ENCODE results near the gene CEBPG.
A peak's percentile ranks its signal among the peaks of the same experiment; 100 is the strongest.

The CEBPG gene

GRCh38 chr19:33366897-33367296, 6.6 kb upstream of the CEBPG start:
- peak in 1 of 2 experiments; percentile 24 for DNase-seq (ENCODE audit: low read depth in 1 of 2, low spot score in 1 of 2)
- no peak for TF ChIP-seq CTCF (IDR thresholded peaks at IDR 0.05; ENCODE audit: insufficient read depth, low read length)
- TF ChIP-seq SPI1 (IDR thresholded peaks at IDR 0.05; ENCODE audit: borderline replicate concordance, low read depth) = peak; percentile 34; the same call in 1 of the 2 replicates
- no peak for TF ChIP-seq POLR2AphosphoS5 (IDR thresholded peaks at IDR 0.05; ENCODE audit: low read depth)
- TF ChIP-seq REST (IDR thresholded peaks at IDR 0.05; ENCODE audit: insufficient replicate concordance, low read depth) = no peak
- Histone ChIP-seq H3K4me3 (replicated peaks; ENCODE audit: insufficient read depth, low read length) (no peak overlapping the region), H3K27me3 (ENCODE audit: insufficient read depth, poor library complexity, severe bottlenecking) (no peaks in the 10 kb centered on the region), H3K27ac (replicated peaks) (no peak overlapping the region)

GRCh38 chr19:33368074-33368864, 5.2 kb upstream of the CEBPG start:
- H3K27me3 ChIP-seq (ENCODE audit: insufficient read depth, poor library complexity, severe bottlenecking) = no peaks in the 10 kb centered on the region
- no peak overlapping the region for H3K4me3 ChIP-seq (replicated peaks; ENCODE audit: insufficient read depth, low read length)
- no peak overlapping the region for H3K27ac ChIP-seq (replicated peaks)
- no peak for DNase-seq (ENCODE audit: low read depth in 1 of 2, low spot score in 1 of 2)
- TF ChIP-seq REST (IDR thresholded peaks at IDR 0.05; ENCODE audit: insufficient replicate concordance, low read depth) = no peak
- no peak for TF ChIP-seq SPI1 (IDR thresholded peaks at IDR 0.05; ENCODE audit: borderline replicate concordance, low read depth)
- TF ChIP-seq CTCF (IDR thresholded peaks at IDR 0.05; ENCODE audit: insufficient read depth, low read length) = no peak
- TF ChIP-seq GABPA (IDR thresholded peaks at IDR 0.05; ENCODE audit: low read depth) = no peak
- no peak for TF ChIP-seq POLR2AphosphoS5 (IDR thresholded peaks at IDR 0.05; ENCODE audit: low read depth)

- Histone ChIP-seq H3K27ac (replicated peaks) (no peak overlapping the region), H3K4me3 (replicated peaks; ENCODE audit: insufficient read depth, low read length) (no peak overlapping the region), H3K27me3 (ENCODE audit: insufficient read depth, poor library complexity, severe bottlenecking) (no peaks in the 10 kb centered on the region)
- no peak for DNase-seq (ENCODE audit: low read depth in 1 of 2, low spot score in 1 of 2)
- no peak for TF ChIP-seq POLR2AphosphoS5 (IDR thresholded peaks at IDR 0.05; ENCODE audit: low read depth)
- TF ChIP-seq GABPA (IDR thresholded peaks at IDR 0.05; ENCODE audit: low read depth) = no peak
- TF ChIP-seq SPI1 (IDR thresholded peaks at IDR 0.05; ENCODE audit: borderline replicate concordance, low read depth) = no peak
- no peak for TF ChIP-seq CTCF (IDR thresholded peaks at IDR 0.05; ENCODE audit: insufficient read depth, low read length)
- TF ChIP-seq REST (IDR thresholded peaks at IDR 0.05; ENCODE audit: insufficient replicate concordance, low read depth) = no peak
Measured at GRCh38 chr19:33370783-33371182, 2.7 kb upstream of the CEBPG start.
